SK-N-SH (cell line): ENCODE measurements around the gene OPA3.
"Not testable (repeated sequence)": the region's sequence is repeated elsewhere in the genome, so short reads cannot be mapped to it uniquely, and the experiment has no call there.

Experiments
- CTCF ChIP-seq: fragments of 200-600 bp; sonication (generic); IDR thresholded peaks from 2 replicates; pipeline ENCODE4 v1.6.1; 2017; ENCODE audit warnings: antibody characterized with exemption, mild to moderate bottlenecking, moderate library complexity
- ELF1 ChIP-seq: IDR thresholded peaks from 2 replicates; pipeline ENCODE4 v1.4.0; 2012
- EP300 ChIP-seq, 2 experiments: IDR thresholded peaks; 2 replicates each; pipeline versions ENCODE4 v1.4.0 to v1.6.1; 2012; ENCODE audit warnings: borderline replicate concordance in 1 of 2, low read depth in 1 of 2, low read length in 1 of 2
- GABPA ChIP-seq: IDR thresholded peaks from 2 replicates; pipeline ENCODE4 v1.4.0; 2012; ENCODE audit warnings: low read depth, mild to moderate bottlenecking
- NFIC ChIP-seq: IDR thresholded peaks from 2 replicates; pipeline ENCODE4 v1.4.0; 2012; ENCODE audit warnings: borderline replicate concordance
- POLR2AphosphoS5 ChIP-seq: IDR thresholded peaks from 2 replicates; pipeline ENCODE4 v1.6.1; 2012; ENCODE audit warnings: low read depth, low read length
- RAD21 ChIP-seq: IDR thresholded peaks from 2 replicates; pipeline ENCODE4 v1.6.1; 2012; ENCODE audit warnings: mild to moderate bottlenecking, low read length
- RFX5 ChIP-seq: IDR thresholded peaks from 2 replicates; pipeline ENCODE4 v1.6.1; 2012; ENCODE audit warnings: mild to moderate bottlenecking, improper control_type of control experiment, low read length
- TCF12 ChIP-seq: IDR thresholded peaks from 2 replicates; pipeline ENCODE4 v1.4.0; 2012

- TF ChIP-seq GABPA; RAD21; CTCF; ELF1; POLR2AphosphoS5; NFIC; TCF12; RFX5; EP300 (IDR thresholded peaks at IDR 0.05; ENCODE audit: borderline replicate concordance in 1 of 2, low read depth in 1 of 2, low read length in 1 of 2): not testable (repeated sequence)
These were observed 43.6 kb upstream of the OPA3 start for GRCh38 chr19:45628219-45628618.
